ENCODE results near the gene BTBD16. TPM values are rescaled to one million over a fixed set of nuclear protein-coding genes. Genes with fewer than 3 reads are reported as not detected.

Gene BTBD16
- not detected in 2 replicates for total RNA-seq

GRCh38 chr10:122271076-122271475 is at the start of gene BTBD16:
Gene BTBD16, plus strand, starts transcription at chr10:122271296. Its CDS starts 3,786 bp downstream, at chr10:122275082.

GRCh38 chr10:122374237-122374858 is 103.3 kb downstream of the BTBD16 start, which contains the start of gene PLEKHA1:
Gene PLEKHA1, plus strand, starts transcription at chr10:122374708. Its CDS starts 18,493 bp downstream, at chr10:122393201.

Other genes with a start within 250 kb of the BTBD16 start
- 8.6 and 11.9 TPM in 2 replicates for gene PLEKHA1, start 103.4 kb downstream of the BTBD16 start, total RNA-seq
- gene ARMS2, start 183.4 kb downstream of the BTBD16 start, total RNA-seq, result not detected in 2 replicates
- gene HTRA1, start 190.3 kb downstream of the BTBD16 start, total RNA-seq, result 44.5 and 158 TPM in 2 replicates

All from uterine smooth muscle cell (primary cell).